H1 (cell line): ENCODE data around the gene CLCA1. TPM values are rescaled to one million over a fixed set of nuclear protein-coding genes. Genes with fewer than 3 reads are reported as not detected.

Experiments
- CTCF ChIA-PET: fragments of 300-600 bp; sonication (Branson Sonifier 250); formaldehyde crosslinking; loops from one replicate; lab custom pipeline; 2021; ENCODE audit not compliant: partially characterized antibody; lab: Charles Lee
- POLR2A ChIA-PET: fragments of 300-600 bp; sonication (Branson Sonifier 250); formaldehyde crosslinking; loops from one replicate; lab custom pipeline; 2021; ENCODE audit warnings: inconsistent platforms; ENCODE audit not compliant: partially characterized antibody; lab: Charles Lee
- DNase-seq, 2 experiments: peaks; one replicate each; pipeline versions ENCODE4 v3.0.0 to v3.0.0-alpha.2; 2010 to 2022; ENCODE audit warnings: low spot score in 2 of 2, low read depth in 1 of 2, mixed read lengths in 1 of 2
- FAIRE-seq: peaks from 2 replicates; lab custom pipeline; 2011; peaks lifted over from hg19 to GRCh38; lab: Jason Lieb, UNC
- H2AFZ ChIP-seq: 2 replicates; pipeline ENCODE4 v1.8.1; 2012; ENCODE audit warnings: low read length, inconsistent platforms
- H2AK5ac ChIP-seq: 2 replicates; pipeline ENCODE4 v1.6.1; 2013; ENCODE audit warnings: low read depth, low read length
- H2BK120ac ChIP-seq: replicated peaks from 2 replicates; pipeline ENCODE3; 2013; ENCODE audit warnings: low read depth, low read length, inconsistent platforms
- H2BK12ac ChIP-seq: 2 replicates; pipeline ENCODE4 v1.6.1; 2013; ENCODE audit warnings: low read depth, low read length
- H2BK15ac ChIP-seq: 2 replicates; pipeline ENCODE4 v1.6.1; 2013; ENCODE audit warnings: low read length
- H2BK20ac ChIP-seq: 2 replicates; pipeline ENCODE4 v1.6.1; 2013; ENCODE audit warnings: low read length
- H2BK5ac ChIP-seq: 2 replicates; pipeline ENCODE4 v1.6.1; 2013; ENCODE audit warnings: low read depth, low read length
- H3K14ac ChIP-seq: 2 replicates; pipeline ENCODE4 v1.6.1; 2013; ENCODE audit warnings: inconsistent platforms; ENCODE audit not compliant: insufficient read length
- H3K18ac ChIP-seq: 2 replicates; pipeline ENCODE4 v1.6.1; 2013; ENCODE audit warnings: low read length; ENCODE audit errors: extremely low read depth
- H3K23ac ChIP-seq: 2 replicates; pipeline ENCODE4 v1.6.1; 2013; ENCODE audit warnings: inconsistent platforms; ENCODE audit not compliant: insufficient read length
- H3K23me2 ChIP-seq: 2 replicates; pipeline ENCODE4 v1.6.1; 2013; ENCODE audit warnings: low read depth, low read length
- H3K27ac ChIP-seq: 2 replicates; pipeline ENCODE4 v1.6.1; 2011; ENCODE audit warnings: low read depth, low read length, inconsistent platforms
- H3K27me3 ChIP-seq, 4 experiments: replicated peaks in 1 of 4; 1 replicate in 1 of 4; 2 replicates in 3 of 4; pipeline versions ENCODE4 v1.6.1 to v1.8.1; 2011 to 2013; ENCODE audit warnings: low read length in 3 of 4, mild to moderate bottlenecking in 3 of 4, inconsistent platforms in 2 of 4, mixed read lengths in 2 of 4, moderate library complexity in 1 of 4; ENCODE audit not compliant: control insufficient read depth in 3 of 4, insufficient read depth in 3 of 4; ENCODE audit errors: extremely low read depth in 1 of 4
- H3K36me3 ChIP-seq, 4 experiments: 2 replicates each; pipeline versions ENCODE4 v1.6.1 to v1.8.1; 2011 to 2013; ENCODE audit warnings: mild to moderate bottlenecking in 4 of 4, low read length in 3 of 4, moderate library complexity in 2 of 4, control low read depth in 1 of 4, inconsistent platforms in 1 of 4; ENCODE audit not compliant: insufficient read depth in 4 of 4, control insufficient read depth in 2 of 4
- H3K4ac ChIP-seq: replicated peaks from 2 replicates; pipeline ENCODE3; 2013; ENCODE audit warnings: low read length, low read depth, mixed read lengths, inconsistent platforms; ENCODE audit not compliant: insufficient read length
- H3K4me1 ChIP-seq, 4 experiments: replicated peaks in 1 of 4; 1 replicate in 1 of 4; 2 replicates in 3 of 4; pipeline versions ENCODE4 v1.6.1 to v1.8.1; 2011 to 2013; ENCODE audit warnings: low read length in 3 of 4, inconsistent platforms in 2 of 4, mixed read lengths in 1 of 4; ENCODE audit not compliant: insufficient read depth in 4 of 4, control insufficient read depth in 3 of 4
- H3K4me2 ChIP-seq, 2 experiments: 2 replicates each; pipeline versions ENCODE4 v1.6.1 to v1.8.1; 2011 to 2013; ENCODE audit warnings: low read depth in 2 of 2, low read length in 2 of 2, control low read depth in 1 of 2, inconsistent platforms in 1 of 2, mild to moderate bottlenecking in 1 of 2; ENCODE audit not compliant: insufficient read depth in 1 of 2
- H3K4me3 ChIP-seq, 4 experiments: fragments of 200-600, 300-600 bp in 1 of 4; sonication (generic), shearing (Covaris generic), sonication (Bioruptor Twin) in 1 of 4; 2 replicates each; pipeline versions ENCODE4 v1.5.1 to v1.8.1; 2011 to 2016; ENCODE audit warnings: low read length in 4 of 4, low read depth in 3 of 4, control low read depth in 2 of 4, inconsistent platforms in 2 of 4, mild to moderate bottlenecking in 2 of 4, mixed read lengths in 1 of 4, moderate library complexity in 1 of 4; ENCODE audit not compliant: insufficient read depth in 2 of 4; ENCODE audit errors: extremely low read depth in 1 of 4
- H3K56ac ChIP-seq: replicated peaks from 2 replicates; pipeline ENCODE3; 2013; ENCODE audit warnings: low read depth, mild to moderate bottlenecking, mixed read lengths, low read length, inconsistent platforms; ENCODE audit not compliant: insufficient read length
- H3K79me1 ChIP-seq: 2 replicates; pipeline ENCODE4 v1.6.1; 2013; ENCODE audit warnings: low read depth, low read length, control low read depth
- H3K79me2 ChIP-seq, 2 experiments: 2 replicates each; pipeline versions ENCODE4 v1.6.1 to v1.8.1; 2012 to 2013; ENCODE audit warnings: low read length in 2 of 2, mild to moderate bottlenecking in 2 of 2, inconsistent platforms in 1 of 2; ENCODE audit not compliant: insufficient read depth in 2 of 2, control insufficient read depth in 1 of 2
- H3K9ac ChIP-seq, 4 experiments: replicated peaks in 1 of 4; 1 replicate in 1 of 4; 2 replicates in 3 of 4; pipeline versions ENCODE4 v1.6.1 to v1.8.1; 2011 to 2013; ENCODE audit warnings: low read depth in 3 of 4, low read length in 3 of 4, control low read depth in 2 of 4, mild to moderate bottlenecking in 2 of 4, moderate library complexity in 2 of 4, inconsistent platforms in 1 of 4; ENCODE audit errors: extremely low read depth in 1 of 4
- H3K9me3 ChIP-seq, 2 experiments: 2 replicates each; pipeline versions ENCODE4 v1.6.1 to v1.8.1; 2012 to 2013; ENCODE audit warnings: mild to moderate bottlenecking in 2 of 2, moderate library complexity in 2 of 2, control low read depth in 1 of 2, inconsistent platforms in 1 of 2, low read depth in 1 of 2, low read length in 1 of 2, mixed read lengths in 1 of 2; ENCODE audit not compliant: insufficient read depth in 2 of 2
- H4K20me1 ChIP-seq, 2 experiments: replicated peaks in 1 of 2; 2 replicates each; pipeline versions ENCODE3 to v1.8.1; 2011 to 2013; ENCODE audit warnings: inconsistent platforms in 2 of 2, low read length in 2 of 2, mild to moderate bottlenecking in 1 of 2; ENCODE audit not compliant: insufficient read depth in 2 of 2, control insufficient read depth in 1 of 2
- H4K5ac ChIP-seq: 2 replicates; pipeline ENCODE4 v1.6.1; 2013; ENCODE audit warnings: low read length, low read depth, mixed read lengths, inconsistent platforms; ENCODE audit not compliant: insufficient read length
- H4K8ac ChIP-seq: 2 replicates; pipeline ENCODE4 v1.8.0; 2013; ENCODE audit warnings: mild to moderate bottlenecking, moderate library complexity, low read length, inconsistent platforms; ENCODE audit not compliant: insufficient read depth; ENCODE audit errors: extremely low read depth
- H4K91ac ChIP-seq: replicated peaks from 2 replicates; pipeline ENCODE3; 2013; ENCODE audit warnings: low read length, mixed read lengths, inconsistent platforms; ENCODE audit not compliant: insufficient read length
- POU5F1 ChIP-seq: IDR thresholded peaks from 2 replicates; pipeline ENCODE4 v1.6.1; 2011; ENCODE audit warnings: low read depth, mild to moderate bottlenecking, low read length, moderate library complexity
- SP2 ChIP-seq: IDR thresholded peaks from 2 replicates; pipeline ENCODE4 v1.6.1; 2012; ENCODE audit warnings: mild to moderate bottlenecking, low read length, inconsistent platforms
- WGBS, 2 experiments: shearing (Covaris generic) in 1 of 2; methylation state at CpG; one replicate each; pipeline versions ENCODE4 v1.1.6 to v1.1.7; 2013 to 2015; ENCODE audit warnings: low lambda C conversion rate in 2 of 2, mixed read lengths in 2 of 2, inconsistent platforms in 1 of 2, low coverage in 1 of 2, missing lambda C conversion rate in 1 of 2; ENCODE audit not compliant: insufficient replicate concordance in 2 of 2, insufficient coverage in 1 of 2, insufficient read length in 1 of 2; ENCODE audit errors: extremely low coverage in 1 of 2, missing lambda C conversion rate in 1 of 2; 5-methylcytosine and 5-hydroxymethylcytosine counted together
- polyA plus RNA-seq, 7 experiments: library from polyadenylated mRNA; depleted of rRNA in 3 of 7; stranded (reverse) in 5 of 7; unstranded in 2 of 7; fragments of >200 nt in 5 of 7; fragments of 200-250 nt in 2 of 7; gene quantifications; 1 replicate in 5 of 7; 2 replicates in 1 of 7; 4 replicates in 1 of 7; pipeline versions ENCODE4 v1.2.1 to v1.2.3, GENCODE V29; 2011 to 2013; ENCODE audit warnings: missing spikeins in 2 of 7, mixed read lengths in 2 of 7
- total RNA-seq: library from RNA; stranded (reverse); fragmentation: NEBNext Ultra II Directional; extraction: Animal tissue kit (Norgen Biotek cat#: 25700); gene quantifications from 2 replicates; pipeline ENCODE4 v1.2.1, GENCODE V29; 2021

CLCA1 gene
- total and polyA plus RNA-seq, 2 of the 8 experiments (the other 6 are each of a cell fraction or from before 2014, with no cell fraction given): not detected

DNA sequence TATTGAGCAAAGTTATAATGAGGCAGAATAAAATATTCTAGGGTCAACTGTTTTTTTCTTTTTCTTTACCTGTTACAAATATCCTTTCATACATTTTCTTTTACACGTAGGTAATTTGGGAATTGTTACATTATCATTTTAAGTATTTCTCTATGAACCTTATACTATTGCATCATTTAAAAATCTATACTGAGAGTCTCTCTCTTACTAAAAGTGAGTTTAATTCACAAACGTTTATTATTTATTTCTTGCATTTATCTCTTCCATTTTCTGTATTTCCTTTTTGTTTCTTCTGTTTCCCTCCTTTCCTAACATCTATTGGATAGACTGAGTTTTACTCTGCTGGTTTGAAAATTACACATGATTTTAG, 52.8 kb downstream of the CLCA1 start:
- H3K56ac ChIP-seq: no peak overlapping the region
- no peak for DNase-seq
- H2BK12ac ChIP-seq: no peak overlapping the region
- no peak overlapping the region for H3K18ac ChIP-seq
- FAIRE-seq: no peak
- no peak overlapping the region for H4K91ac ChIP-seq
- H2AK5ac ChIP-seq: no peak overlapping the region
- H3K27ac ChIP-seq: no peak overlapping the region
- H3K4me3 ChIP-seq: no peak overlapping the region
- no peaks in the 10 kb centered on the region for H3K23me2 ChIP-seq
- no peak overlapping the region for H3K9ac ChIP-seq
- no peak overlapping the region for H3K23ac ChIP-seq
- no peak overlapping the region for H2BK5ac ChIP-seq
- no peaks in the 10 kb centered on the region for H4K20me1 ChIP-seq
- H2BK120ac ChIP-seq: no peak overlapping the region
- peaks cover 4 to 8% of the 10 kb centered on the region in 2 experiments; a peak in 2 of 4 replicates for H3K9me3 ChIP-seq
- no peak overlapping the region for H2BK15ac ChIP-seq
- H3K36me3 ChIP-seq: peaks cover 0 to 6% (median 0%) of the 10 kb centered on the region in 4 experiments; a peak in 1 of 8 replicates
- H3K27me3 ChIP-seq: no peaks in the 10 kb centered on the region
- no peak overlapping the region for H4K8ac ChIP-seq
- H3K4me1 ChIP-seq: no peaks in the 10 kb centered on the region
- ChIA-PET POLR2A (no interaction called here), CTCF (interaction anchor here (2.6 kb wide), 1 partner anchor 13 kb away, joined by 10 read pairs; no protein-coding TSS in a partner anchor)
- H3K4me2 ChIP-seq: no peak overlapping the region
- no peaks in the 10 kb centered on the region for H3K79me1 ChIP-seq
- no peak overlapping the region for H3K14ac ChIP-seq
- no peak for TF ChIP-seq POU5F1
- TF ChIP-seq SP2: no peak
- H2AFZ ChIP-seq: no peak overlapping the region
- H4K5ac ChIP-seq: no peak overlapping the region
- H3K79me2 ChIP-seq: no peaks in the 10 kb centered on the region
- H3K4ac ChIP-seq: no peak overlapping the region
- no peak overlapping the region for H2BK20ac ChIP-seq
- 93% methylated on average over 2 of the region's 2 CpGs; no CpG with 5 or more reads in 1 of the 2 experiments for WGBS, 2 experiments
